ENCODE measurements around the gene GHR. TPM values are rescaled to one million over a fixed set of nuclear protein-coding genes. Genes with fewer than 3 reads are reported as not detected.

GHR gene
- total RNA-seq, 2 donors from 2014 or later = 0.27 to 1.2 TPM

DNA sequence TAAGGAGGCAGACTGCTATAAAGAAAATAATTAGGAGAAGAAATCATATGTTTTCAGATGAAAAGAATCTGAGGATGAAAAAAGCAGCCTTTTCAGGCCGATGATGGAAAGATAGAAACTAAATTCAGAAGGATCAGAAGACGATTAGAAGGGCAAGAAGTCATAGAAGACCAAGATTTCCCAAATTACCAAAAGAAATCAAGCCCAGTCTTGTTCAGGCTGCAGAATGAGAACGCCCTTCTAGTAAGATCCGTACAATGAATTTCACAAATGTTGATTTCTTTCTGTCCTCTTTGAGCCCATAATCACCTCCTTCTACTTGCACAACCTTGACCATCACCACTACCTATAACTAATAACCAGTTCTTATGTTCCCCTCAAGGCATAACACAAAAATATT lies 218.8 kb downstream of the GHR start:
- Mint-ChIP-seq H3K4me3 (no peak overlapping the region), H3K9me3 (no peaks in the 10 kb centered on the region), H3K27me3 (ENCODE audit: insufficient read depth) (no peaks in the 10 kb centered on the region), H3K4me1 (peaks cover 1% of the 10 kb centered on the region), H3K36me3 (ENCODE audit: low read depth) (no peaks in the 10 kb centered on the region), H3K27ac (no peak overlapping the region)
- no peak for DNase-seq
- Histone ChIP-seq H3K9me3 (ENCODE audit: control insufficient read depth, low read length) (no peaks in the 10 kb centered on the region), H3K36me3 (ENCODE audit: control insufficient read depth, insufficient read depth, low read length) (no peaks in the 10 kb centered on the region), H3K27ac (ENCODE audit: low read depth, low read length) (no peak overlapping the region), H3K4me3 (ENCODE audit: low read length) (no peak overlapping the region), H3K4me1 (ENCODE audit: control insufficient read depth, insufficient read depth, low read length) (no peaks in the 10 kb centered on the region), H3K27me3 (ENCODE audit: control insufficient read depth, insufficient read depth, low read length, poor library complexity, severe bottlenecking) (no peaks in the 10 kb centered on the region), H3K9ac (ENCODE audit: extremely low read depth, low read length, poor library complexity, severe bottlenecking) (no peak overlapping the region)
- TF ChIP-seq, protein P1, sequence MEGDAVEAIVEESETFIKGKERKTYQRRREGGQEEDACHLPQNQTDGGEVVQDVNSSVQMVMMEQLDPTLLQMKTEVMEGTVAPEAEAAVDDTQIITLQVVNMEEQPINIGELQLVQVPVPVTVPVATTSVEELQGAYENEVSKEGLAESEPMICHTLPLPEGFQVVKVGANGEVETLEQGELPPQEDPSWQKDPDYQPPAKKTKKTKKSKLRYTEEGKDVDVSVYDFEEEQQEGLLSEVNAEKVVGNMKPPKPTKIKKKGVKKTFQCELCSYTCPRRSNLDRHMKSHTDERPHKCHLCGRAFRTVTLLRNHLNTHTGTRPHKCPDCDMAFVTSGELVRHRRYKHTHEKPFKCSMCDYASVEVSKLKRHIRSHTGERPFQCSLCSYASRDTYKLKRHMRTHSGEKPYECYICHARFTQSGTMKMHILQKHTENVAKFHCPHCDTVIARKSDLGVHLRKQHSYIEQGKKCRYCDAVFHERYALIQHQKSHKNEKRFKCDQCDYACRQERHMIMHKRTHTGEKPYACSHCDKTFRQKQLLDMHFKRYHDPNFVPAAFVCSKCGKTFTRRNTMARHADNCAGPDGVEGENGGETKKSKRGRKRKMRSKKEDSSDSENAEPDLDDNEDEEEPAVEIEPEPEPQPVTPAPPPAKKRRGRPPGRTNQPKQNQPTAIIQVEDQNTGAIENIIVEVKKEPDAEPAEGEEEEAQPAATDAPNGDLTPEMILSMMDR (conservative IDR thresholded peaks at IDR 0.05) = no peak
- 81 to 86% methylated on average over 2 to 4 of the region's 4 CpGs for WGBS, 2 experiments (ENCODE audit: insufficient coverage in 1 of 2, insufficient read length in 1 of 2)

DNA sequence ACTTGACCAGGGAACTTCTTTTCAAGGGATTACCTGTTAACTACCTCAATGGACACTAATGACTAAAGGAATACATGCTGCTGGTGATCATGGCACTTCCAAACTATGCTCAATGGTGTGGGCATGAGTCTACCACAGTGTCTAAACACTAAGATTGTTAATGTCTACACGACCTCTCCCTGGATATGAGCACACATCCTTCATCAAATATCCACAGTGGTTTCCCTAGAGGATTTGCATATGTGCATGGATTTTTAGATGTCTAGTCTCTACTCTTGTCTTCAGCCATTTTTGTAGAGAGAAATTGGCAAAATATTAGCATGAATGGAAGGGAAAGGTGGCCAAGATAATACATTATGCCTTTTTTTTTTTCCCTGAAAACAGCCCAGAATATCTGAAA lies 220.1 kb downstream of the GHR start:
- no peaks in the 10 kb centered on the region for H3K9me3 Mint-ChIP-seq
- Histone ChIP-seq H3K27ac (ENCODE audit: low read depth, low read length) (no peak overlapping the region), H3K9ac (ENCODE audit: extremely low read depth, low read length, poor library complexity, severe bottlenecking) (no peak overlapping the region), H3K36me3 (ENCODE audit: control insufficient read depth, insufficient read depth, low read length) (no peaks in the 10 kb centered on the region), H3K4me3 (ENCODE audit: low read length) (no peak overlapping the region), H3K9me3 (ENCODE audit: control insufficient read depth, low read length) (no peaks in the 10 kb centered on the region), H3K27me3 (ENCODE audit: control insufficient read depth, insufficient read depth, low read length, poor library complexity, severe bottlenecking) (no peaks in the 10 kb centered on the region), H3K4me1 (ENCODE audit: control insufficient read depth, insufficient read depth, low read length) (no peaks in the 10 kb centered on the region)
- no peak overlapping the region for H3K4me3 Mint-ChIP-seq
- no peaks in the 10 kb centered on the region for H3K36me3 Mint-ChIP-seq (ENCODE audit: low read depth)
- WGBS, 2 experiments (ENCODE audit: insufficient coverage in 1 of 2, insufficient read length in 1 of 2) = 83% methylated on average over 1 of the region's 1 CpG; no CpG with 5 or more reads in 1 of the 2 experiments
- H3K27ac Mint-ChIP-seq = no peak overlapping the region
- TF ChIP-seq, protein P1 (conservative IDR thresholded peaks at IDR 0.05) = no peak
- H3K4me1 Mint-ChIP-seq = peaks cover 1% of the 10 kb centered on the region
- DNase-seq = no peak
- no peaks in the 10 kb centered on the region for H3K27me3 Mint-ChIP-seq (ENCODE audit: insufficient read depth)

DNA sequence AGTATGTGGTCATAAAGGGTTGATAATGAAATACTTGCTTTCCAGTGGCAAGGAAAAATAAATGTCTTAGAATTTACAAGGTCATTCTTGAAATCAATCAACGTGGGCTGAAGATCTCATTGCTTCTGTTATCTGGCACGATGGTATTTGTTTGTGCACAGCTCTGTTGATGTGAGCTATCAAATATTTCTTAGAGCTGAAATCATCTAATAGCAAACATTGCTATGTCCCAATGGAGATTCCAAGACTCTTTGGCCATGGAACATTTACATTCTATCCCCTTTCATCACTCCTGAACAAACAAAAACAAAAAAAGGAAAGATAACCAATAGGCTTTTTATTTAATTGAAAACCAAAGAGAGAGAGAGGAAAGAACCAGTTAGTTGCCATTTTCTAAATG lies 221.9 kb downstream of the GHR start:
- H3K9ac ChIP-seq (ENCODE audit: extremely low read depth, low read length, poor library complexity, severe bottlenecking) = no peak overlapping the region
- no peak for DNase-seq
- no peaks in the 10 kb centered on the region for H3K36me3 ChIP-seq (ENCODE audit: control insufficient read depth, insufficient read depth, low read length)
- Mint-ChIP-seq H3K9me3 (no peaks in the 10 kb centered on the region), H3K4me1 (peaks cover 1% of the 10 kb centered on the region), H3K36me3 (ENCODE audit: low read depth) (no peaks in the 10 kb centered on the region), H3K27ac (no peak overlapping the region), H3K4me3 (no peak overlapping the region), H3K27me3 (ENCODE audit: insufficient read depth) (no peaks in the 10 kb centered on the region)
- H3K27me3 ChIP-seq (ENCODE audit: control insufficient read depth, insufficient read depth, low read length, poor library complexity, severe bottlenecking) = no peaks in the 10 kb centered on the region
- H3K4me3 ChIP-seq (ENCODE audit: low read length) = no peak overlapping the region
- no peaks in the 10 kb centered on the region for H3K9me3 ChIP-seq (ENCODE audit: control insufficient read depth, low read length)
- no peaks in the 10 kb centered on the region for H3K4me1 ChIP-seq (ENCODE audit: control insufficient read depth, insufficient read depth, low read length)
- TF ChIP-seq, protein P1 (conservative IDR thresholded peaks at IDR 0.05) = no peak
- 89 to 100% methylated on average over 2 of the region's 2 CpGs for WGBS, 2 experiments (ENCODE audit: insufficient coverage in 1 of 2, insufficient read length in 1 of 2)
- no peak overlapping the region for H3K27ac ChIP-seq (ENCODE audit: low read depth, low read length)
